Bronchial epithelial cell (primary cell): Measurements from ENCODE around the gene TNFRSF19. TPM values are rescaled to one million over a fixed set of nuclear protein-coding genes. Genes with fewer than 3 reads are reported as not detected.
A peak's percentile ranks its signal among the peaks of the same experiment; 100 is the strongest.

Source experiments
- DNase-seq: peaks from one replicate; pipeline ENCODE4 v3.0.0-alpha.2; 2010; ENCODE audit warnings: low read depth
- FAIRE-seq: peaks from 2 replicates; lab custom pipeline; 2011; peaks lifted over from hg19 to GRCh38; lab: Jason Lieb, UNC
- H3K27me3 ChIP-seq: 2 replicates; pipeline ENCODE4 v1.5.1; 2011; ENCODE audit warnings: low read length; ENCODE audit not compliant: control insufficient read depth, insufficient read depth
- H3K36me3 ChIP-seq: 2 replicates; pipeline ENCODE4 v1.5.1; 2011; ENCODE audit warnings: low read length; ENCODE audit not compliant: control insufficient read depth, insufficient read depth
- H3K4me3 ChIP-seq: 2 replicates; pipeline ENCODE4 v1.5.1; 2011; ENCODE audit warnings: mild to moderate bottlenecking, low read depth, low read length, control low read depth
- total RNA-seq: library from RNA; depleted of rRNA; stranded (reverse); fragments of >200 nt; gene quantifications from 2 replicates; pipeline ENCODE4 v1.2.1, GENCODE V29; 2014
- TF ChIP-seq, protein P1 (sequence below): IDR thresholded peaks from 2 replicates; pipeline ENCODE4 v1.5.1; 2011; ENCODE audit warnings: mild to moderate bottlenecking, moderate library complexity, low read length, control low read depth, inconsistent platforms; ENCODE audit not compliant: insufficient read depth, severe bottlenecking

Gene TNFRSF19
- total RNA-seq, 1 donor from 2014 or later: 1.3 TPM

- H3K27me3 ChIP-seq: no peaks in the 10 kb centered on the region
- no peak overlapping the region for H3K4me3 ChIP-seq
- no peaks in the 10 kb centered on the region for H3K36me3 ChIP-seq
- TF ChIP-seq, protein P1, sequence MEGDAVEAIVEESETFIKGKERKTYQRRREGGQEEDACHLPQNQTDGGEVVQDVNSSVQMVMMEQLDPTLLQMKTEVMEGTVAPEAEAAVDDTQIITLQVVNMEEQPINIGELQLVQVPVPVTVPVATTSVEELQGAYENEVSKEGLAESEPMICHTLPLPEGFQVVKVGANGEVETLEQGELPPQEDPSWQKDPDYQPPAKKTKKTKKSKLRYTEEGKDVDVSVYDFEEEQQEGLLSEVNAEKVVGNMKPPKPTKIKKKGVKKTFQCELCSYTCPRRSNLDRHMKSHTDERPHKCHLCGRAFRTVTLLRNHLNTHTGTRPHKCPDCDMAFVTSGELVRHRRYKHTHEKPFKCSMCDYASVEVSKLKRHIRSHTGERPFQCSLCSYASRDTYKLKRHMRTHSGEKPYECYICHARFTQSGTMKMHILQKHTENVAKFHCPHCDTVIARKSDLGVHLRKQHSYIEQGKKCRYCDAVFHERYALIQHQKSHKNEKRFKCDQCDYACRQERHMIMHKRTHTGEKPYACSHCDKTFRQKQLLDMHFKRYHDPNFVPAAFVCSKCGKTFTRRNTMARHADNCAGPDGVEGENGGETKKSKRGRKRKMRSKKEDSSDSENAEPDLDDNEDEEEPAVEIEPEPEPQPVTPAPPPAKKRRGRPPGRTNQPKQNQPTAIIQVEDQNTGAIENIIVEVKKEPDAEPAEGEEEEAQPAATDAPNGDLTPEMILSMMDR: no peak
- FAIRE-seq: no peak
- no peak for DNase-seq
Observed at GRCh38 chr13:23666582-23666981, 96.4 kb downstream of the TNFRSF19 start.

GRCh38 chr13:23667750-23668149 is 97.5 kb downstream of the TNFRSF19 start:
- FAIRE-seq: no peak
- no peak overlapping the region for H3K4me3 ChIP-seq
- no peaks in the 10 kb centered on the region for H3K27me3 ChIP-seq
- no peaks in the 10 kb centered on the region for H3K36me3 ChIP-seq
- TF ChIP-seq, protein P1: no peak
- no peak for DNase-seq

DNA sequence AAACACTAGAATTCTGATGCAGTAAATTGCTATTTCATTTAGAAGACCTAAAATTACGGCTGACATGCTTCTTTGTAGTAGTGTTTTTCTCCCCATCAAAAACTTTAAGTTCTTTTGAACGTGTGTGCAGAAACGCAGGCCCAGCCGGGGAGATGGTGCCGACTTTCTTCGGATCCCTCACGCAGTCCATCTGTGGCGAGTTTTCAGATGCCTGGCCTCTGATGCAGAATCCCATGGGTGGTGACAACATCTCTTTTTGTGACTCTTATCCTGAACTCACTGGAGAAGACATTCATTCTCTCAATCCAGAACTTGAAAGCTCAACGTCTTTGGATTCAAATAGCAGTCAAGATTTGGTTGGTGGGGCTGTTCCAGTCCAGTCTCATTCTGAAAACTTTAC is 98.3 kb downstream of the TNFRSF19 start:
- DNase-seq (no peak), FAIRE-seq (no peak)
- Histone ChIP-seq H3K4me3 (no peak overlapping the region), H3K36me3 (no peaks in the 10 kb centered on the region), H3K27me3 (no peaks in the 10 kb centered on the region)
- TF ChIP-seq, protein P1: no peak

DNA sequence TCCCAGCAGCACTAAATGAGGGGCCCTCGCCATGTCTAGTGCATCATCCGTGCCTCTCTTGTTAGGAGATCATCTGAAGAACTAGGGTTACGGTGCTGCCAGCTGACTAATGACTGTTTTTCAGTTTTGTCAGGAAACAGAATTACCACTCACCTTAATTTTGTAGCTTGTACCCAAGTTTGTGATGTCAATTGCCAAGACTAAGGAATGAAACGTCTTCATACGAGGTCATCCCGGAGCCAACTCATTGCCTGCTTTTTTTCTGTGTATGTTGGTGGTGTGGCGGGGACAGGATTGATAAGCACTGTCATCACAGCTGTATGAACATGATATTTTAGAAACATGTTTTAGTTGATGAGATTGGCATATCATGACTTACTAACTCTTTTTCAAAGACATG is 100.6 kb downstream of the TNFRSF19 start:
- FAIRE-seq: peak; percentile 23
- TF ChIP-seq, protein P1: no peak

DNA sequence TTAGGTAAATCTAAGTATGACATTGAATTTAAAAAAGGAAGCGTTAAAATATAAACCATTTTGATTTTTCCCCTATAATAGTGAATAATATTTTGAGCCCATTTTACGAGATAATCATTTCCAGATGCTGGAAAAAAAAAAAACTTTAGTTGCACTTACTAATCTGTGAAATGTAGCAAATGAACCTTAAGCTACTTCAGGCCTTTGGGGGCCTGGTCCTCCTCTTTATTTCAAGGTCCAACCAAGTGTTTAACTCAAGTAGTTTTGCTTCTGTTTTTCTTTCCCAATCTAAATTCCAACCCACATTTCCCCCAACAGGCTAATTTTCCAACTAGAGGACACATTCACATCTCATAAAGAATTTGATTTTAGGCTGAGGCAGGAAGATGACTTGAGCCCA is 101.2 kb downstream of the TNFRSF19 start:
- FAIRE-seq (no peak), DNase-seq (no peak)
- TF ChIP-seq, protein P1: no peak
- no peaks in the 10 kb centered on the region for H3K27me3 ChIP-seq
- no peak overlapping the region for H3K4me3 ChIP-seq
- no peaks in the 10 kb centered on the region for H3K36me3 ChIP-seq

More for the DNA sequence above, 100.6 kb downstream of the TNFRSF19 start:
- H3K36me3 ChIP-seq: no peaks in the 10 kb centered on the region
- DNase-seq: no peak
- H3K27me3 ChIP-seq: no peaks in the 10 kb centered on the region
- no peak overlapping the region for H3K4me3 ChIP-seq

DNA sequence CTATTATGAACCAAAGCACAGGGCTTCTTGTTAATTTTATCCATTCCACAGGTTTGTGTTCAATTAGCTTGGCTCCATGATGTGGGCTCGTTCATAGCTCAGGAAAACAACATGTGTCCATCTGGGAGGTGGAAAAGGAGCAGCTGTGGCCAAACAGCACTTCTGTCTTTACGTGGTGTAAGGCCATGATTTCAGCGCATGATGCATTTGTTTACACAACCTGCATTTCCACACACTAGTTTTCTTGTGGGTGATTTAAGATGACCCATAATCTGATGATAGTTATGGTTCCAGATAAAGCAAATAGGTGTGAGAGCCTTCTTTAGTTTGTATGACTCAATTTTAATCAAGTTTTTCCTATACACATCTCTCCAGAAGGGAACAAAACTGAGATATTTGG is 101.7 kb downstream of the TNFRSF19 start:
- peak; percentile 23 for FAIRE-seq
- TF ChIP-seq, protein P1: no peak

More for the DNA sequence above, 101.7 kb downstream of the TNFRSF19 start:
- DNase-seq: peak; percentile 96
- Histone ChIP-seq H3K4me3 (no peak overlapping the region), H3K36me3 (no peaks in the 10 kb centered on the region), H3K27me3 (no peaks in the 10 kb centered on the region)
